ENCODE data around the gene DSCAML1. TPM values are rescaled to one million over a fixed set of nuclear protein-coding genes. Genes with fewer than 3 reads are reported as not detected.

The DSCAML1 gene
- total RNA-seq, 2 donors from 2014 or later, result 0.21 to 0.41 TPM

- H3K9me3 ChIP-seq, result no peaks in the 10 kb centered on the region
- H3K36me3 ChIP-seq, result no peaks in the 10 kb centered on the region
- H3K27ac ChIP-seq, result no peak overlapping the region
- DNase-seq (ENCODE audit: low spot score) (no peak), ATAC-seq (ENCODE audit: insufficient number of reproducible peaks, low FRiP score, low read depth) (no peak)
- H3K4me3 ChIP-seq, result no peak overlapping the region
- no peak for TF ChIP-seq CTCF (IDR thresholded peaks at IDR 0.05)
- H3K27me3 ChIP-seq (replicated peaks; ENCODE audit: insufficient read depth), result no peaks in the 10 kb centered on the region
- no peaks in the 10 kb centered on the region for H3K4me1 ChIP-seq (ENCODE audit: control insufficient read depth in 1 of 2, low read depth in 2 of 2)
Measured at GRCh38 chr11:117769533-117769932, 27.5 kb downstream of the DSCAML1 start.

- no peak for ATAC-seq (ENCODE audit: insufficient number of reproducible peaks, low FRiP score, low read depth)
- no peak overlapping the region for H3K27ac ChIP-seq
- H3K9me3 ChIP-seq, result no peaks in the 10 kb centered on the region
- H3K4me1 ChIP-seq (ENCODE audit: control insufficient read depth in 1 of 2, low read depth in 2 of 2), result no peaks in the 10 kb centered on the region
- TF ChIP-seq CTCF (IDR thresholded peaks at IDR 0.05), result no peak
- H3K27me3 ChIP-seq (replicated peaks; ENCODE audit: insufficient read depth), result no peaks in the 10 kb centered on the region
- H3K36me3 ChIP-seq, result no peaks in the 10 kb centered on the region
- no peak overlapping the region for H3K4me3 ChIP-seq
- DNase-seq (ENCODE audit: low spot score), result no peak
Measured at GRCh38 chr11:117768506-117768905, 28.5 kb downstream of the DSCAML1 start.

GRCh38 chr11:117767071-117767470, 29.9 kb downstream of the DSCAML1 start:
- H3K36me3 ChIP-seq, result no peaks in the 10 kb centered on the region

GRCh38 chr11:117766576-117766975, 30.4 kb downstream of the DSCAML1 start:
- H3K36me3 ChIP-seq, result no peaks in the 10 kb centered on the region
- no peaks in the 10 kb centered on the region for H3K27me3 ChIP-seq (replicated peaks; ENCODE audit: insufficient read depth)
- H3K4me1 ChIP-seq (ENCODE audit: control insufficient read depth in 1 of 2, low read depth in 2 of 2), result no peaks in the 10 kb centered on the region
- no peak for DNase-seq (ENCODE audit: low spot score)
- no peak overlapping the region for H3K27ac ChIP-seq
- no peak for ATAC-seq (ENCODE audit: insufficient number of reproducible peaks, low FRiP score, low read depth)
- H3K4me3 ChIP-seq, result no peak overlapping the region
- TF ChIP-seq CTCF (IDR thresholded peaks at IDR 0.05), result no peak
- H3K9me3 ChIP-seq, result no peaks in the 10 kb centered on the region

More at GRCh38 chr11:117767071-117767470, 29.9 kb downstream of the DSCAML1 start:
- DNase-seq (ENCODE audit: low spot score) (no peak), ATAC-seq (ENCODE audit: insufficient number of reproducible peaks, low FRiP score, low read depth) (no peak)
- Histone ChIP-seq H3K9me3 (no peaks in the 10 kb centered on the region), H3K27ac (no peak overlapping the region), H3K4me1 (ENCODE audit: control insufficient read depth in 1 of 2, low read depth in 2 of 2) (no peaks in the 10 kb centered on the region), H3K4me3 (no peak overlapping the region), H3K27me3 (replicated peaks; ENCODE audit: insufficient read depth) (no peaks in the 10 kb centered on the region)
- no peak for TF ChIP-seq CTCF (IDR thresholded peaks at IDR 0.05)

GRCh38 chr11:117766026-117766425, 31.0 kb downstream of the DSCAML1 start:
- no peak overlapping the region for H3K27ac ChIP-seq
- no peaks in the 10 kb centered on the region for H3K9me3 ChIP-seq
- no peak overlapping the region for H3K4me3 ChIP-seq
- H3K27me3 ChIP-seq (replicated peaks; ENCODE audit: insufficient read depth), result no peaks in the 10 kb centered on the region
- ATAC-seq (ENCODE audit: insufficient number of reproducible peaks, low FRiP score, low read depth) (no peak), DNase-seq (ENCODE audit: low spot score) (no peak)
- TF ChIP-seq CTCF (IDR thresholded peaks at IDR 0.05), result no peak
- no peaks in the 10 kb centered on the region for H3K36me3 ChIP-seq
- no peaks in the 10 kb centered on the region for H3K4me1 ChIP-seq (ENCODE audit: control insufficient read depth in 1 of 2, low read depth in 2 of 2)

Data from thoracic aorta (tissue), 2 donors.